ENCODE data around the gene CCDC192. TPM values are rescaled to one million over a fixed set of nuclear protein-coding genes. Genes with fewer than 3 reads are reported as not detected.

The CCDC192 gene
- total and polyA plus RNA-seq, 2 experiments from 2014 or later, result 0.92 TPM; not detected in 1

DNA sequence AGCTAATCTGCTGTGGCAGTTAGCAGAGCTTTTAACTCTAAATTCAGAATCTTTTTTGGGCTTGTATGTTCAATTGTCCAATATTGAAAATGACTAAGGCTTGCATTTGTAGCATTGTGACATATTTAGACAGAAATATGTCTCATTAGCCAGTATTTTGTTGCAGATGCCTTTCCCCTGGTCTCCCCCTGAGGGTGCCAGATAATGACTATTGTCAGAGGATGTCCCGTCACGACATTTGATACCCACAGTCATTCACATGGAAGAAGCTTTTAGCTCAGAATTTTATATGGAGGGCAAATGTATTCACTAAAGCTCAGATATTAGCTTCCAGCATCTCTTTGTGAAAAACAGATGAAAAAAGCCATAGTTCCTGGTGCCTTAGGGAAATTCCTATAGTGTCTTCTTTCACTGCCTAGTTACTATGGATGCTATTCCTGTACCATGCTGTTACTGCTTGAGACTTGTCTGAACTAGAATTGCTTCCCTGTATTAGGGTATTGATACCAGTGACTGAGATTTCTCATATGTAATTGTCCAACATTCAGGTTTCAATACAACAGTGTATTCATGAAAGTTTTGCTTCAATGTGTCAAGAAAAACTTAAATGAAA is 96.2 kb downstream of the CCDC192 start:
- Histone ChIP-seq H3K4me3 (no peak overlapping the region), H3K9me3 (ENCODE audit: low read depth) (no peaks in the 10 kb centered on the region), H3K27me3 (no peaks in the 10 kb centered on the region), H3K27ac (no peak overlapping the region), H3K36me3 (no peaks in the 10 kb centered on the region), H3K4me1 (ENCODE audit: low read depth) (no peaks in the 10 kb centered on the region)
- DNase-seq (ENCODE audit: low read depth in 1 of 2, low spot score in 1 of 2), result no peak
- TF ChIP-seq, protein P1, sequence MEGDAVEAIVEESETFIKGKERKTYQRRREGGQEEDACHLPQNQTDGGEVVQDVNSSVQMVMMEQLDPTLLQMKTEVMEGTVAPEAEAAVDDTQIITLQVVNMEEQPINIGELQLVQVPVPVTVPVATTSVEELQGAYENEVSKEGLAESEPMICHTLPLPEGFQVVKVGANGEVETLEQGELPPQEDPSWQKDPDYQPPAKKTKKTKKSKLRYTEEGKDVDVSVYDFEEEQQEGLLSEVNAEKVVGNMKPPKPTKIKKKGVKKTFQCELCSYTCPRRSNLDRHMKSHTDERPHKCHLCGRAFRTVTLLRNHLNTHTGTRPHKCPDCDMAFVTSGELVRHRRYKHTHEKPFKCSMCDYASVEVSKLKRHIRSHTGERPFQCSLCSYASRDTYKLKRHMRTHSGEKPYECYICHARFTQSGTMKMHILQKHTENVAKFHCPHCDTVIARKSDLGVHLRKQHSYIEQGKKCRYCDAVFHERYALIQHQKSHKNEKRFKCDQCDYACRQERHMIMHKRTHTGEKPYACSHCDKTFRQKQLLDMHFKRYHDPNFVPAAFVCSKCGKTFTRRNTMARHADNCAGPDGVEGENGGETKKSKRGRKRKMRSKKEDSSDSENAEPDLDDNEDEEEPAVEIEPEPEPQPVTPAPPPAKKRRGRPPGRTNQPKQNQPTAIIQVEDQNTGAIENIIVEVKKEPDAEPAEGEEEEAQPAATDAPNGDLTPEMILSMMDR (IDR thresholded peaks at IDR 0.05; ENCODE audit: low read depth, low read length), result no peak

DNA sequence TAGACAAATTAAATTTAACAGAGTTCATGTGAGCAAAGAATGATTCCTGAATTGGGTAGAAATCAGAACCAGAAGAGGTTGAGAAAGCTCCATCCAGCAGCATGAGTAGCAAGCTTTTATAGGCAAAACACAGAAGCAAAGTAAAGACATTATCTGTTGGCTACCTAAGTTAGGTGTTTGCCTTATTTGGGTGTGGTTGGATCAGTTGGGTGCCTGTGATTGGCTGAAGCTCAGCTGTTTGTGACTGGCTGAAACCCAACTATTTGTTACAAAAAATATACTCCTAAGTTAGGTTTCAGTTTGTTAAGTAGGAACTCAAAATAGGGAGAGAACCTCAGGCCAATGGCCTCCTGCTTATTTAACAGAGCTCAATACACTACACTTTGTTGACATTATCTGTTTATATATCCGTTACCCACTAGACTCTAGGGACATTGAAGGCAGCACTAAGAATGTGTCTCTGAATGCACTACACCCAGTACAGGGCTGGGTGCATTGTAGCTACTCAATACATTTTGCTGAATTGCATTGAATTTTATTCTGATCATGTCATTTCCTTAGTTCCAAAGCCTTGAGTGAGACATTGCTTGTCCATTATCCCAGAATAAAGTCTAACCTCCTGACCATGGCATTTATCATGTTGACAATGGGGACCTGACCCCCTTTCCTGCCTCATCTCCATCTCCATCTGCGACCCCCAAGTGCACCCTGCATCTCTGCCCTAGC is 98.7 kb downstream of the CCDC192 start:
- DNase-seq (ENCODE audit: low read depth in 1 of 2, low spot score in 1 of 2), result peak in 1 of 2 donors; percentile 23
- TF ChIP-seq, protein P1 (IDR thresholded peaks at IDR 0.05; ENCODE audit: low read depth, low read length), result no peak
- Histone ChIP-seq H3K27ac (no peak overlapping the region), H3K27me3 (no peaks in the 10 kb centered on the region), H3K4me1 (ENCODE audit: low read depth) (no peaks in the 10 kb centered on the region), H3K4me3 (no peak overlapping the region), H3K9me3 (ENCODE audit: low read depth) (no peaks in the 10 kb centered on the region), H3K36me3 (no peaks in the 10 kb centered on the region)

DNA sequence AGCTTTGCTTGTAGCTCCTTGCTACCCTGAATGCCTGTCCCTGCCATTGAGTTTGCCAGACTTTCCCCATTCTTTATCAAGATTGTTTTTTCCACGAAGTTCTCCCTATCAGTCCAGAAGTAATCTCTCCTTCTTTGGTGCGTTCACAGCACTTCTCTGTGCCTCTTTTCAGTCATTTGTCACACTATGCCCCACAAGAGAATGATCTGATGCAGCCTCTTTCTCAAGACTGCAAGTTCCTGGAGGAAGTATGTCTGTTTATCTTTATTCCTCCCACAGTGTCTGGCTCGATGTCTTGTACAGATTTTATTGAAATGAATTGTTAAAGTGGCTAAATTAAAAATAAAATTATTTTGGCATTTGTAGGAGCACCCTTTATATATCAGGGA is 99.3 kb downstream of the CCDC192 start:
- Histone ChIP-seq H3K27me3 (no peaks in the 10 kb centered on the region), H3K36me3 (no peaks in the 10 kb centered on the region), H3K4me3 (no peak overlapping the region), H3K27ac (no peak overlapping the region), H3K4me1 (ENCODE audit: low read depth) (no peaks in the 10 kb centered on the region), H3K9me3 (ENCODE audit: low read depth) (no peaks in the 10 kb centered on the region)
- TF ChIP-seq, protein P1 (IDR thresholded peaks at IDR 0.05; ENCODE audit: low read depth, low read length), result no peak
- DNase-seq (ENCODE audit: low read depth in 1 of 2, low spot score in 1 of 2), result peak in 1 of 2 donors; percentile 21

DNA sequence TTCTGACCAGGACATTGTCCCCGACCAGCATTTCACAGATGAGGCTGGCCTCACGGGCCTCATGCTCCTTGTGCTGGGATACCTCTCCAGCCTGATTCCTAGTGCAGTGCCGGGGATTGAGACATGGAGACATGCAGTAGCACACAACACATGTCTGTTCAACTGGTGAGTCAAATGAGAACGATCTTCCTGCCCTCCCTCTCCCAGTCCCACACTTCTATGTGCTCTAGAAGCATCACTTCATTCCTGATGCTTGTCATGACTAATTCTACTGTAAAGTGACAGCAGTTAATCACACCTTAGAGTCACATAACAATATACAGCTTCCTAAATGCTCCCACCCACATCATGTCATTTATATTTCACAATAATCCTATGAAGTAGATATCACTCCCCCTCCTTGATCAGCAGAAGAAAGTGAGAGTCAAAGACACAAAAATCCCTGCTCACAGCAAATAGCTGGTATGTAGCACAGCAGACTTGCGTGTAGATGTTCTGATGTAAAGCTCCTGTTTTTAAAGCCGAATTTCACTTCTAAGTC is 101.8 kb downstream of the CCDC192 start:
- Histone ChIP-seq H3K4me1 (ENCODE audit: low read depth) (no peaks in the 10 kb centered on the region), H3K4me3 (no peak overlapping the region), H3K27me3 (no peaks in the 10 kb centered on the region), H3K27ac (no peak overlapping the region), H3K9me3 (ENCODE audit: low read depth) (no peaks in the 10 kb centered on the region), H3K36me3 (no peaks in the 10 kb centered on the region)
- no peak for DNase-seq (ENCODE audit: low read depth in 1 of 2, low spot score in 1 of 2)
- TF ChIP-seq, protein P1 (IDR thresholded peaks at IDR 0.05; ENCODE audit: low read depth, low read length), result no peak

DNA sequence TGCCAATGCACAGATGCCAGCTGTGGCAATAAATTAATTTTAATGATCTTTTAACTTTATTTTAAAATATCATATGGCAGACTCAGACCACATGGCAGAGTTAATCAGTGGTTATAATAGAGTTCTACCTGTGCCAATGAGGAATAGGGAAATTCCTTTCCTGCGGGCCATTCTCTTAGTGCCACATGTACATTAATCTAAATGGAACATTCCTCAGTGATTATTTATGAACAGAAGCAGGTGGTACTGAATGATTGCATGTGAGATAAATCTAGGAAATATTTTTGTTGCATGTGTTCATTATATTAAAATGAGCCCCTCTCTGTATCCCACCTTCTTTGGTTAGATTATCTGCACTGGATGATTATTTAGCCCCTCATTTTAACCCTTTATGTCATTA is 102.3 kb downstream of the CCDC192 start:
- Histone ChIP-seq H3K4me3 (no peak overlapping the region), H3K36me3 (no peaks in the 10 kb centered on the region), H3K4me1 (ENCODE audit: low read depth) (no peaks in the 10 kb centered on the region), H3K27ac (no peak overlapping the region), H3K9me3 (ENCODE audit: low read depth) (no peaks in the 10 kb centered on the region), H3K27me3 (no peaks in the 10 kb centered on the region)
- no peak for DNase-seq (ENCODE audit: low read depth in 1 of 2, low spot score in 1 of 2)
- TF ChIP-seq, protein P1 (IDR thresholded peaks at IDR 0.05; ENCODE audit: low read depth, low read length), result no peak
